ENCODE measurements around the gene MYBL2.

GRCh38 chr20:43731469-43731868, 64.6 kb downstream of the MYBL2 start:
- TF ChIP-seq CTCF (conservative IDR thresholded peaks at IDR 0.05; ENCODE audit: low read depth, low read length) (no peak), EZH2 (IDR thresholded peaks at IDR 0.05; ENCODE audit: low read length, unreplicated experiment) (no peak), EZH2phosphoT487 (IDR thresholded peaks at IDR 0.05; ENCODE audit: borderline replicate concordance, low read length) (no peak)

All from PC-3 (cell line).